NT2/D1 (cell line): ENCODE data around the gene SCLY.

ENCODE experiments used
- YY1 ChIP-seq: IDR thresholded peaks from 2 replicates; pipeline ENCODE4 v1.6.1; 2011; ENCODE audit not compliant: insufficient read length, insufficient read depth
- ZNF274 ChIP-seq: IDR thresholded peaks from 2 replicates; pipeline ENCODE4 v1.6.1; 2011; ENCODE audit warnings: mild to moderate bottlenecking, low read depth, low read length

DNA sequence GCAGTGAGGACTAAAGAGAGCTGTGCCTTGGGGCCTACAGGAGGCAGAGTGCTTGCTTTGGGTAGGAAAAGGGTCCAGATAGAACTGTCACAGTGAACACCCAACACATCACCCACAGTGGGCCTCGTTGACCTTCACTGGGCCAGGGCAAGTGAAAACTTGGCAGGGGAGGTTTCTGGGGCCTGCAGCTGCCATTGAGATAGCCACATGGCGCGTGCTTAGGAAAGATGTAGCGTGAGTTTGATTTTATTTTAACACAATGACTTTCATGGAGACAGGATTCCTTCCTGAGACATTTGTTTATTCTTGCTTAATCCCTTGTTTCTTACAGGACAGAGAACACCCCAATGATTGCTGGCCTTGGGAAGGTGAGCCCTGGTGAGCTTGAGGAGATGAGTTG is 30.1 kb downstream of the SCLY start:
- TF ChIP-seq ZNF274 (no peak), YY1 (no peak)
